ENCODE data around the gene REXO1. TPM values are rescaled to one million over a fixed set of nuclear protein-coding genes. Genes with fewer than 3 reads are reported as not detected.
A peak's percentile ranks its signal among the peaks of the same experiment; 100 is the strongest.

The REXO1 gene
- total and polyA plus RNA-seq, 9 of the 15 experiments (the other 6 are each of a cell fraction or from before 2014, with no cell fraction given) = 0.04 to 63.3 (median 15.8) TPM

DNA sequence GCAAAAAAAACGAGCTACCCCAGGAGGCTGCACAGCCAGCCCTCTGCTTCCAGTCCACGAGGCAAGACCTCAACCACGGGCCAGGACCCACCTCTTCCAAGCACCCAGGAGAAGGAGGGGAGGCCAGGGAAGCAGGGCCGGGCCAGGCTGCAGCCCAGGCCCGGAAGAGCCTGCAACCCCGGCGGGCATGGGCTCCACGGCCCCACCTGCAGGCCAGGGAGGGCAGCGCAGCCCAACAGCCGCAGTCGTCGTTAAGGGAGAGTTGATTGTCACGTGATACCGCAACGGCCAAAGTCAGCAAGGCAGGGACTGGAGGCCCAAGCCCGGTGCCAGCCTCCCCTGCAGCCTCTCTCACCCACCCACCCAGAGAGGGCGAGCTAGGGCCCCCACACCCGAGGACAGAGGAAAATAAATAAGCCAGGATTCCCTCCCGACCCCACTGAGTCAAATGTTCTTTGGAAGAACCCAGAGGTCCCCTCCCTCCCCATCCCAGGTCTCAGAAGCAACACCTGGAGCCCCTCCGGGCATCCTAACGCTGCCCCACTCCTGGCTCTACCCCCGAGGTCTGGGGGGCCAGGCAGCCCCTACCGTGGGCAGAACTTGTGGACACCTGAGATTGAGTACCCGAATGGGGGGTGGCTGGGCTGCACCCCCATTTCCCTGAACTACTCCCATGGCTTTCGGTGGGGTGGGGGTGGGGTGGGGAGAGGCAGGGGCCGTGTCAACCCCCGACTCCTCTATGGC is 5.2 kb upstream of the REXO1 start (continued):
- TF ChIP-seq, protein P1, sequence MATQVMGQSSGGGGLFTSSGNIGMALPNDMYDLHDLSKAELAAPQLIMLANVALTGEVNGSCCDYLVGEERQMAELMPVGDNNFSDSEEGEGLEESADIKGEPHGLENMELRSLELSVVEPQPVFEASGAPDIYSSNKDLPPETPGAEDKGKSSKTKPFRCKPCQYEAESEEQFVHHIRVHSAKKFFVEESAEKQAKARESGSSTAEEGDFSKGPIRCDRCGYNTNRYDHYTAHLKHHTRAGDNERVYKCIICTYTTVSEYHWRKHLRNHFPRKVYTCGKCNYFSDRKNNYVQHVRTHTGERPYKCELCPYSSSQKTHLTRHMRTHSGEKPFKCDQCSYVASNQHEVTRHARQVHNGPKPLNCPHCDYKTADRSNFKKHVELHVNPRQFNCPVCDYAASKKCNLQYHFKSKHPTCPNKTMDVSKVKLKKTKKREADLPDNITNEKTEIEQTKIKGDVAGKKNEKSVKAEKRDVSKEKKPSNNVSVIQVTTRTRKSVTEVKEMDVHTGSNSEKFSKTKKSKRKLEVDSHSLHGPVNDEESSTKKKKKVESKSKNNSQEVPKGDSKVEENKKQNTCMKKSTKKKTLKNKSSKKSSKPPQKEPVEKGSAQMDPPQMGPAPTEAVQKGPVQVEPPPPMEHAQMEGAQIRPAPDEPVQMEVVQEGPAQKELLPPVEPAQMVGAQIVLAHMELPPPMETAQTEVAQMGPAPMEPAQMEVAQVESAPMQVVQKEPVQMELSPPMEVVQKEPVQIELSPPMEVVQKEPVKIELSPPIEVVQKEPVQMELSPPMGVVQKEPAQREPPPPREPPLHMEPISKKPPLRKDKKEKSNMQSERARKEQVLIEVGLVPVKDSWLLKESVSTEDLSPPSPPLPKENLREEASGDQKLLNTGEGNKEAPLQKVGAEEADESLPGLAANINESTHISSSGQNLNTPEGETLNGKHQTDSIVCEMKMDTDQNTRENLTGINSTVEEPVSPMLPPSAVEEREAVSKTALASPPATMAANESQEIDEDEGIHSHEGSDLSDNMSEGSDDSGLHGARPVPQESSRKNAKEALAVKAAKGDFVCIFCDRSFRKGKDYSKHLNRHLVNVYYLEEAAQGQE (IDR thresholded peaks at IDR 0.05; ENCODE audit: borderline replicate concordance) = peak; percentile 84
- TF ChIP-seq, protein P1 (CRISPR knock-in tag; IDR thresholded peaks at IDR 0.05; ENCODE audit: low read depth) = peak; percentile 73; the same call in 1 of the 2 replicates
- no peak for TF ChIP-seq NUFIP1 (IDR thresholded peaks at IDR 0.05; ENCODE audit: partially characterized antibody)
- 0 out of 4 replicates have a peak, but pooled peaks of 1 of the 2 experiments have one; percentile 44 for TF ChIP-seq HDAC1 (IDR thresholded peaks at IDR 0.05)
- peak in 1 of 2 experiments; percentile 49; a peak in 1 of 4 replicates for TF ChIP-seq SIN3A (IDR thresholded peaks at IDR 0.05; ENCODE audit: borderline replicate concordance in 2 of 2, control insufficient read depth in 1 of 2, low read depth in 2 of 2, low read length in 2 of 2)
- TF ChIP-seq, protein P2, sequence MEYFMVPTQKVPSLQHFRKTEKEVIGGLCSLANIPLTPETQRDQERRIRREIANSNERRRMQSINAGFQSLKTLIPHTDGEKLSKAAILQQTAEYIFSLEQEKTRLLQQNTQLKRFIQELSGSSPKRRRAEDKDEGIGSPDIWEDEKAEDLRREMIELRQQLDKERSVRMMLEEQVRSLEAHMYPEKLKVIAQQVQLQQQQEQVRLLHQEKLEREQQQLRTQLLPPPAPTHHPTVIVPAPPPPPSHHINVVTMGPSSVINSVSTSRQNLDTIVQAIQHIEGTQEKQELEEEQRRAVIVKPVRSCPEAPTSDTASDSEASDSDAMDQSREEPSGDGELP (CRISPR knock-in tag; IDR thresholded peaks at IDR 0.05; ENCODE audit: borderline replicate concordance) = peak; percentile 75; the same call in 1 of the 2 replicates
- no peak for TF ChIP-seq RBM25 (IDR thresholded peaks at IDR 0.05; ENCODE audit: low read depth, low read length, severe bottlenecking)
- peak; percentile 76 for TF ChIP-seq CREM (IDR thresholded peaks at IDR 0.05; ENCODE audit: low read depth)
- no peak for TF ChIP-seq NFXL1 (CRISPR knock-in tag; IDR thresholded peaks at IDR 0.05)
- TF ChIP-seq XRCC5 (IDR thresholded peaks at IDR 0.05; ENCODE audit: low read depth, low read length) = peak; percentile 95
- 0 out of 2 replicates have a peak, but pooled peaks have one; percentile 47 for TF ChIP-seq NR2F6 (CRISPR knock-in tag; IDR thresholded peaks at IDR 0.05)
- no peak for TF ChIP-seq RBM22 (IDR thresholded peaks at IDR 0.05; ENCODE audit: low read depth, low read length, poor library complexity, severe bottlenecking)
- TF ChIP-seq, protein P3, sequence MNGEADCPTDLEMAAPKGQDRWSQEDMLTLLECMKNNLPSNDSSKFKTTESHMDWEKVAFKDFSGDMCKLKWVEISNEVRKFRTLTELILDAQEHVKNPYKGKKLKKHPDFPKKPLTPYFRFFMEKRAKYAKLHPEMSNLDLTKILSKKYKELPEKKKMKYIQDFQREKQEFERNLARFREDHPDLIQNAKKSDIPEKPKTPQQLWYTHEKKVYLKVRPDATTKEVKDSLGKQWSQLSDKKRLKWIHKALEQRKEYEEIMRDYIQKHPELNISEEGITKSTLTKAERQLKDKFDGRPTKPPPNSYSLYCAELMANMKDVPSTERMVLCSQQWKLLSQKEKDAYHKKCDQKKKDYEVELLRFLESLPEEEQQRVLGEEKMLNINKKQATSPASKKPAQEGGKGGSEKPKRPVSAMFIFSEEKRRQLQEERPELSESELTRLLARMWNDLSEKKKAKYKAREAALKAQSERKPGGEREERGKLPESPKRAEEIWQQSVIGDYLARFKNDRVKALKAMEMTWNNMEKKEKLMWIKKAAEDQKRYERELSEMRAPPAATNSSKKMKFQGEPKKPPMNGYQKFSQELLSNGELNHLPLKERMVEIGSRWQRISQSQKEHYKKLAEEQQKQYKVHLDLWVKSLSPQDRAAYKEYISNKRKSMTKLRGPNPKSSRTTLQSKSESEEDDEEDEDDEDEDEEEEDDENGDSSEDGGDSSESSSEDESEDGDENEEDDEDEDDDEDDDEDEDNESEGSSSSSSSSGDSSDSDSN (IDR thresholded peaks at IDR 0.05; ENCODE audit: borderline replicate concordance in 1 of 2, low read depth in 2 of 2, low read length in 2 of 2) = peak in 1 of 2 experiments; percentile 87; a peak in 2 of 4 replicates
- TF ChIP-seq SRSF9 (IDR thresholded peaks at IDR 0.05; ENCODE audit: borderline replicate concordance, low read depth, low read length) = no peak
- TF ChIP-seq NR2C1 (IDR thresholded peaks at IDR 0.05) = peak; percentile 65; the same call in 1 of the 2 replicates
- no peak for TF ChIP-seq NR2C1 (tag; IDR thresholded peaks at IDR 0.05)

Data from K562 (cell line).